DND-41 (cell line): ENCODE measurements around the gene KRTAP12-1.
"Not testable (repeated sequence)": the region's sequence is repeated elsewhere in the genome, so short reads cannot be mapped to it uniquely, and the experiment has no call there.

Experiments used
- ATAC-seq: fragments of 200-7000 bp; cut with Tn5 transposase; 3 replicates; pipeline ENCODE4 v1.9.1; 2021; ENCODE audit warnings: low read depth; ENCODE audit not compliant: insufficient read depth
- DNase-seq: peaks from one replicate; pipeline ENCODE4 v3.0.0-alpha.2; 2020
- H2AFZ ChIP-seq: 2 replicates; pipeline ENCODE4 v1.6.0; 2012; ENCODE audit warnings: low read depth, low read length
- H3K27ac ChIP-seq: 2 replicates; pipeline ENCODE4 v1.5.1; 2012; ENCODE audit warnings: low read length, inconsistent platforms
- H3K27me3 ChIP-seq: fragments of 200-600 bp; sonication (generic); 2 replicates; pipeline ENCODE4 v1.6.0; 2012; ENCODE audit warnings: low read length, mild to moderate bottlenecking, inconsistent platforms; ENCODE audit not compliant: insufficient read depth, poor library complexity
- H3K36me3 ChIP-seq: 2 replicates; pipeline ENCODE4 v1.5.1; 2012; ENCODE audit warnings: low read length, inconsistent platforms; ENCODE audit not compliant: insufficient read depth
- H3K4me1 ChIP-seq: 2 replicates; pipeline ENCODE4 v1.5.1; 2012; ENCODE audit warnings: mild to moderate bottlenecking, low read length; ENCODE audit not compliant: insufficient read depth
- H3K4me2 ChIP-seq: 2 replicates; pipeline ENCODE4 v1.6.0; 2012; ENCODE audit warnings: mild to moderate bottlenecking, moderate library complexity, low read length, inconsistent platforms; ENCODE audit not compliant: insufficient read depth
- H3K4me3 ChIP-seq, 2 experiments: fragments of 200-600 bp in 1 of 2; shearing (Covaris generic) in 1 of 2; 2 replicates each; pipeline ENCODE4 v1.5.1; 2012 to 2016; ENCODE audit warnings: inconsistent platforms in 2 of 2, low read length in 2 of 2, mild to moderate bottlenecking in 2 of 2, low read depth in 1 of 2, moderate library complexity in 1 of 2
- H3K79me2 ChIP-seq: 2 replicates; pipeline ENCODE4 v1.6.0; 2012; ENCODE audit warnings: low read length, inconsistent platforms; ENCODE audit not compliant: insufficient read depth
- H3K9ac ChIP-seq: 2 replicates; pipeline ENCODE4 v1.6.0; 2012; ENCODE audit warnings: low read depth, mild to moderate bottlenecking, inconsistent platforms, low read length, moderate library complexity
- H3K9me3 ChIP-seq: 2 replicates; pipeline ENCODE4 v1.5.1; 2012; ENCODE audit warnings: low read length, moderate library complexity, mild to moderate bottlenecking, inconsistent platforms; ENCODE audit not compliant: insufficient read depth, severe bottlenecking
- H4K20me1 ChIP-seq: 2 replicates; pipeline ENCODE4 v1.6.0; 2012; ENCODE audit warnings: low read length; ENCODE audit not compliant: insufficient read depth
- CTCF ChIP-seq: IDR thresholded peaks from 2 replicates; pipeline ENCODE4 v1.5.1; 2012; ENCODE audit warnings: borderline replicate concordance, low read length, moderate library complexity, mild to moderate bottlenecking; ENCODE audit not compliant: poor library complexity, severe bottlenecking; ENCODE audit errors: extremely low read depth
- EZH2 ChIP-seq: IDR thresholded peaks from 3 replicates; pipeline ENCODE4 v1.6.1; 2012; ENCODE audit warnings: borderline replicate concordance, low read depth, mild to moderate bottlenecking, moderate library complexity, low read length, inconsistent platforms; ENCODE audit not compliant: severe bottlenecking

Gene KRTAP12-1

GRCh38 chr21:44664691-44665090 lies 17.3 kb downstream of the KRTAP12-1 start:
- DNase-seq (no peak), ATAC-seq (no peak)
- no peak overlapping the region for H3K27ac ChIP-seq
- H3K9me3 ChIP-seq, result no peaks in the 10 kb centered on the region
- H3K4me3 ChIP-seq, result no peak overlapping the region
- H3K9ac ChIP-seq, result no peak overlapping the region
- no peaks in the 10 kb centered on the region for H3K36me3 ChIP-seq
- no peaks in the 10 kb centered on the region for H3K4me1 ChIP-seq
- no peaks in the 10 kb centered on the region for H3K27me3 ChIP-seq
- no peak overlapping the region for H3K4me2 ChIP-seq
- H2AFZ ChIP-seq, result no peak overlapping the region
- TF ChIP-seq CTCF, result no peak
- no peak for TF ChIP-seq EZH2
- no peaks in the 10 kb centered on the region for H4K20me1 ChIP-seq
- H3K79me2 ChIP-seq, result no peaks in the 10 kb centered on the region

- not testable (repeated sequence) for H3K9me3 ChIP-seq, DNase-seq, ATAC-seq, H3K36me3 ChIP-seq, H3K79me2 ChIP-seq, H2AFZ ChIP-seq, H4K20me1 ChIP-seq, H3K9ac ChIP-seq, H3K27me3 ChIP-seq, H3K4me3 ChIP-seq, H3K4me2 ChIP-seq, H3K27ac ChIP-seq
- H3K4me1 ChIP-seq, result peaks cover 24% of the 10 kb centered on the region
Observed at GRCh38 chr21:44661567-44661966, 20.4 kb downstream of the KRTAP12-1 start.

GRCh38 chr21:44658913-44659595 lies 22.9 kb downstream of the KRTAP12-1 start:
- Histone ChIP-seq H3K9me3 (peaks cover 4% of the 10 kb centered on the region), H3K36me3 (no peaks in the 10 kb centered on the region), H3K4me3 (no peak overlapping the region), H2AFZ (no peak overlapping the region), H4K20me1 (no peaks in the 10 kb centered on the region), H3K4me1 (peaks cover 24% of the 10 kb centered on the region), H3K9ac (no peak overlapping the region), H3K79me2 (no peaks in the 10 kb centered on the region), H3K27ac (no peak overlapping the region), H3K4me2 (no peak overlapping the region), H3K27me3 (no peaks in the 10 kb centered on the region)
- no peak for TF ChIP-seq EZH2
- no peak for TF ChIP-seq CTCF
- DNase-seq (no peak), ATAC-seq (peak; percentile 62; the same call in 2 of the 3 replicates)

GRCh38 chr21:44658541-44658910 lies 23.4 kb downstream of the KRTAP12-1 start:
- DNase-seq, result no peak
- no peak for ATAC-seq

More at GRCh38 chr21:44658541-44658910, 23.4 kb downstream of the KRTAP12-1 start:
- Histone ChIP-seq H3K36me3 (no peaks in the 10 kb centered on the region), H3K9ac (no peak overlapping the region), H3K27me3 (no peaks in the 10 kb centered on the region), H2AFZ (no peak overlapping the region), H3K4me1 (peaks cover 24% of the 10 kb centered on the region), H3K4me3 (no peak overlapping the region), H3K79me2 (no peaks in the 10 kb centered on the region), H4K20me1 (no peaks in the 10 kb centered on the region), H3K27ac (no peak overlapping the region), H3K4me2 (no peak overlapping the region), H3K9me3 (peaks cover 4% of the 10 kb centered on the region)
- TF ChIP-seq EZH2, result no peak
- no peak for TF ChIP-seq CTCF
